SJSA1 (cell line): ENCODE results near the gene SPOCK1. TPM values are rescaled to one million over a fixed set of nuclear protein-coding genes. Genes with fewer than 3 reads are reported as not detected.

ENCODE experiments used
- DNase-seq, 2 experiments: peaks; one replicate each; pipeline ENCODE4 v3.0.0-alpha.2; 2015 to 2020; ENCODE audit warnings: low spot score in 2 of 2, low read depth in 1 of 2
- H3K27ac ChIP-seq: fragments of 250-450 bp; sonication (Bioruptor Pico); 2 replicates; pipeline ENCODE4 v1.5.1; 2020; ENCODE audit warnings: mild to moderate bottlenecking, moderate library complexity
- H3K27me3 ChIP-seq: fragments of 250-450 bp; sonication (Bioruptor Pico); replicated peaks from 2 replicates; pipeline ENCODE4 v1.5.1; 2020; ENCODE audit warnings: mild to moderate bottlenecking, moderate library complexity
- H3K36me3 ChIP-seq: fragments of 250-450 bp; sonication (Bioruptor Pico); 2 replicates; pipeline ENCODE4 v1.5.1; 2020; ENCODE audit warnings: mild to moderate bottlenecking
- H3K4me1 ChIP-seq: fragments of 250-450 bp; sonication (Bioruptor Pico); replicated peaks from 2 replicates; pipeline ENCODE4 v1.6.1; 2021; ENCODE audit warnings: mild to moderate bottlenecking
- H3K4me3 ChIP-seq: fragments of 250-450 bp; sonication (Bioruptor Pico); 2 replicates; pipeline ENCODE4 v1.5.1; 2020; ENCODE audit warnings: mild to moderate bottlenecking
- H3K9me3 ChIP-seq: fragments of 250-450 bp; sonication (Bioruptor Pico); replicated peaks from 2 replicates; pipeline ENCODE4 v1.5.1; 2020; ENCODE audit warnings: mild to moderate bottlenecking
- total RNA-seq: library from RNA; depleted of rRNA; stranded (reverse); fragments of >200 nt; shearing (Covaris generic); gene quantifications from 2 replicates; pipeline ENCODE4 v1.2.3, GENCODE V29; 2014

SPOCK1 gene
- total RNA-seq, 1 experiment from 2014 or later, result 0.95 TPM

- H3K27ac ChIP-seq, result no peak overlapping the region
- no peaks in the 10 kb centered on the region for H3K4me1 ChIP-seq
- peaks cover under 1% of the 10 kb centered on the region; the same call in 1 of the 2 replicates for H3K27me3 ChIP-seq
- H3K36me3 ChIP-seq, result no peaks in the 10 kb centered on the region
- no peaks in the 10 kb centered on the region for H3K9me3 ChIP-seq
- H3K4me3 ChIP-seq, result no peak overlapping the region
- DNase-seq, result no peak
These were observed 128.7 kb downstream of the SPOCK1 start for GRCh38 chr5:137370096-137371071.

DNA sequence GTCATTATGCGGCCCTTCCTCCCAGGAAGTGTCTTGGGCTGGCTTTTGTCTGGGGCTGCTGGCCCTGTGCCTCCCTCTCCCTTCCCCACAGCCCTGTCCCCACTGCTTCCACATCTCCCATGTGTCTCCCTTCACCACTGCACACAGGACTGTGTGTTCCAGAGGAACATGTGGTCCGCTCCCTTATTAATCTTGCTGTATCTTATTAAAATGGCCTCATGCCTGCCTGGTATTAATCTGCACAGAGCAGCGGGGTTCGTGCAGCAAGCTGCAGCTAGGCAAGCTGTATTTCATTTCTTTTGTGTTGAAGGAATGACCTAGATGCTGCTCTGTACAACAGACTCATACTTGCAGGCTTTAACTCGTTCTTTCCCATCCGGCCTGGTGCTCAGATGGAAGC is 130.5 kb downstream of the SPOCK1 start:
- Histone ChIP-seq H3K27ac (no peak overlapping the region), H3K4me1 (no peaks in the 10 kb centered on the region), H3K27me3 (peaks cover 3% of the 10 kb centered on the region; the same call in 1 of the 2 replicates), H3K36me3 (no peaks in the 10 kb centered on the region), H3K9me3 (no peaks in the 10 kb centered on the region), H3K4me3 (no peak overlapping the region)
- no peak for DNase-seq

- Histone ChIP-seq H3K4me3 (no peak overlapping the region), H3K27ac (no peak overlapping the region), H3K9me3 (no peaks in the 10 kb centered on the region), H3K4me1 (no peaks in the 10 kb centered on the region), H3K27me3 (peaks cover 3% of the 10 kb centered on the region; the same call in 1 of the 2 replicates), H3K36me3 (no peaks in the 10 kb centered on the region)
- DNase-seq, result no peak
These were observed 131.2 kb downstream of the SPOCK1 start for GRCh38 chr5:137367951-137368350.

DNA sequence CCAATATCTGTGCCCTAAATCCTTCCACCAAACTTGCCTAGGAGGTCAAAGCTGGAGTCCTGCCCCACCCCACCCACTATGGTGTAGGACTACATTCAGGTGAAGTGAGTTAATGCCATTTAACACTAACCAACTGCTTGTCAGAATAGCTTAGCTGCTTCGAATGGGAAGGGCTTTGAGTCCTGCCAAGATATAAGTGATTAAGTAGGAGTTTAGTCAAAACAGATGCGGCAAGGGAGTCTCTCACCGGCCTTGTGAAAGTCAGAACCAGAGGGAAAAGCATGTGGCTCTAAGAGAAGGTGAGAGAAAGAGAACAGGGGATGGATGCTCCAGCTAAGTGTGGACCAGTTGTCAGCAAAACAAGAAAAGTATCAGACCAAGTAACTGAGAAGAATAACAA is 132.6 kb downstream of the SPOCK1 start:
- Histone ChIP-seq H3K4me1 (no peaks in the 10 kb centered on the region), H3K27me3 (peaks cover 3% of the 10 kb centered on the region; the same call in 1 of the 2 replicates)

DNA sequence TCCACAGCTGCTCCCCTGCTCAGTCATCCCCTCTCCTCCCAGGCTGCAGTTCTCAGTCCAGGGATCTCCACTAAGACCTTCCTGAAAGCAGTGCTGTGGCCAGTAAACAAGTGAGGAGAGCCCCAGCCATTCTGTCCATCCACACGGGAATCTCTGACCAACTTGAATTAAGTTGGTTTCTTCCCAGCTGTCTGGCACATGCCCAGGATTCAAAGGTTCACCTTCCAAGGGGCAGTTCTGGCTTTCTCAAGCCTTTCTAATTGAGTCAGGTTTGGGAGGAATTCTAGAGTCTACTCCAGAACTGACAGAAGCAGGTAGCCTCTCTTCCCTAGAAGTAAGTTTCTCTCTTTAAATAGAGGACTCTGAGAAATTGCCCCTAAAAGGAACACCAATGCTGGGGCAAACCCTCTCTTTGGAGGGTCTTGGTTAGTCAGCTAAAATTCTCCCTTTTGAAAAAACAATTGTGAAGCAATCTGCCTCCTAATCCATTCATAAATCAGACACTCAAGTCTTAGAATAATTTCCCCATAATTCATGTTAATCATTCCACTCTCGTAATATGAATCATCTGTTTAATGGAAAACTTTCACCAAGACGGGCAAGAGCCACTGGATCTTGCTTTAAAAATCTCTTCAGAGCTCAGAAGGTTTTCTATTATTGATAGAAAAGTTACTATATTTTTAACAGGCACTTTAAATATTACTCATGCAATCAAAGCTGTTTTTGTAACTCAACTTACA is 133.8 kb downstream of the SPOCK1 start:
- H3K4me1 ChIP-seq, result no peaks in the 10 kb centered on the region
- no peaks in the 10 kb centered on the region for H3K9me3 ChIP-seq
- no peak for DNase-seq
- no peak overlapping the region for H3K27ac ChIP-seq
- peaks cover 8% of the 10 kb centered on the region for H3K27me3 ChIP-seq
- H3K4me3 ChIP-seq, result no peak overlapping the region
- H3K36me3 ChIP-seq, result no peaks in the 10 kb centered on the region

More for the DNA sequence above, 132.6 kb downstream of the SPOCK1 start:
- H3K4me3 ChIP-seq, result no peak overlapping the region
- DNase-seq, result no peak
- H3K36me3 ChIP-seq, result no peaks in the 10 kb centered on the region
- H3K9me3 ChIP-seq, result no peaks in the 10 kb centered on the region
- no peak overlapping the region for H3K27ac ChIP-seq

DNA sequence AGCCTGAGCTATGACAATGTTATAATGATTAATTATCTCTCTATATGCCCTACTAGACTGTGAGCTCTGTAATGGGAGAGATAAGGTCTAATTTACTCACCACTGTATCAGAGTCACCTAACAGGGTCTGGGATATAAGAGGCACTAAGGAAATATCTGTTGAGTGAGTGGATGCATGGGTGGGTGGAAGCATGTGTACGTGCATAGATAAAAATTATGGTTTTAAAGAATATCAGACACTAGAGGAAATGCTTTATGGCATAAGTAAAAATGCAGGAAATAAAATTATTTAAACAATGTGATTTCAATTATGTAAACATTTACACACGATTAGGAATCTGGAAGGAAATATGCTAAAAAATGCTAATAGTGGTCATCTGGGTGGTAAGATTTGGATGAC is 137.8 kb downstream of the SPOCK1 start:
- Histone ChIP-seq H3K27ac (no peak overlapping the region), H3K27me3 (peaks cover 13% of the 10 kb centered on the region; the same call in 1 of the 2 replicates), H3K4me1 (no peaks in the 10 kb centered on the region), H3K36me3 (no peaks in the 10 kb centered on the region), H3K9me3 (peaks cover 3% of the 10 kb centered on the region; the same call in 1 of the 2 replicates), H3K4me3 (no peak overlapping the region)
- no peak for DNase-seq

DNA sequence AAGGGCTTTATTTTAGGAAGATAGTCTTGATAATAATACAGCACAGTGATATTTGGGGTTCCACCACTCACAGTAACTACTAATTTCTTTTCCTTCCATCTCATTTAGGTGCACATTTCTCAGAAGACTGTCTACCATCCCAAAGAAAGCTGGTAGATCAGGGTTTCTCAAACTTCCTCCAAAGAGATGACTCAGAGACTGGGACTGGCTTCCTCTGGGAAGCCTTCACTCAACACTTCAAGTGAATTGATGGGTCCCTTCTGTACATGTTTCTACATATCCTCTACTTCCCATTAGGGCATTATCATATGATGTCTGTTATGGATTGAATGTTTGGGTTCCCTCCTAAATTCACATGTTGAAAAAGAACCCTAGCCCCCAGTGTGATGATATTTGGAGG is 138.5 kb downstream of the SPOCK1 start:
- Histone ChIP-seq H3K4me1 (no peaks in the 10 kb centered on the region), H3K9me3 (peaks cover 3% of the 10 kb centered on the region; the same call in 1 of the 2 replicates), H3K27ac (no peak overlapping the region), H3K4me3 (no peak overlapping the region), H3K36me3 (no peaks in the 10 kb centered on the region), H3K27me3 (peaks cover 13% of the 10 kb centered on the region; the same call in 1 of the 2 replicates)
- no peak for DNase-seq

DNA sequence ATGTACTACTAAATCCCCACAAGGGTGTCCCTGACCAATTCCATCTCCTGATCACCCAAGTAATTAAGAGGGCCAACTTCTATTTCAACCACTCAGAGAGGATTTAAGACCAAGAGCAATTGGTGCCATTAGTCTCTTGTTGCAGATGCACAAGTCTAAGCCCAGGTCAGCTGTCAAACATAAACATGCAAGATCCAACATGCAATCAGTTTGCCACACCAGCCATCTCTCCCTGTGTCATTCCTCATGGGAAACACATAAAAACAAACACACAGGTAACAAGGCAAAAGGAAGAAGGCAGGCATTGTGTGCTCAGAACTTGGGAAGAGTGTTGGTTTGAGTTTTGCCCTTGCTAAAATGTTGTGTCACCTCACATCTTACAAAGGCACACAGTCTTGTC is 139.2 kb downstream of the SPOCK1 start:
- peaks cover 3% of the 10 kb centered on the region; the same call in 1 of the 2 replicates for H3K9me3 ChIP-seq
- H3K4me1 ChIP-seq, result no peaks in the 10 kb centered on the region
- H3K36me3 ChIP-seq, result no peaks in the 10 kb centered on the region
- no peak for DNase-seq
- H3K27ac ChIP-seq, result no peak overlapping the region
- peaks cover 9% of the 10 kb centered on the region; the same call in 1 of the 2 replicates for H3K27me3 ChIP-seq
- H3K4me3 ChIP-seq, result no peak overlapping the region

- Histone ChIP-seq H3K27ac (no peak overlapping the region), H3K27me3 (peaks cover 22% of the 10 kb centered on the region), H3K9me3 (peaks cover 3% of the 10 kb centered on the region; the same call in 1 of the 2 replicates), H3K4me1 (no peaks in the 10 kb centered on the region), H3K4me3 (no peak overlapping the region), H3K36me3 (no peaks in the 10 kb centered on the region)
- no peak for DNase-seq
These were observed 141.7 kb downstream of the SPOCK1 start for GRCh38 chr5:137357436-137357835.

DNA sequence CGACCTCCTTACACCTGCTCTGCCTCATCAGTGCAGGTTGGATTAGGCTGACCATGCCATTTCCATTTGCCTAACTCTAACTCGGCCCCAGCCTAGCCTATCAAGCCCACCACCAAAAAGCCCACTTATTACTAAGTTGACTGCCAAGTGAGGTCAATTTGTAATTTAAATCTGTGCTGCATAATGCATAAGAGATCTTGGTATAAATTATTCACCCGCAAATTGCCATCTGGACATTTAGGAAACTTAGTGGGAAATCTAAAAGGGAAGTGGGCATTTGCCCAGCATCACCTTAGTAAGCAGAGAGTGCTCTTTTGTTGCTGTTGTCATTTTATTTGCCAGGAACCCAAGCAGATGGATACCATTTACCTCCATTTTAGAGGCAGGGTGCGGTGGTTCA is 143.0 kb downstream of the SPOCK1 start:
- Histone ChIP-seq H3K36me3 (no peaks in the 10 kb centered on the region), H3K27ac (no peak overlapping the region), H3K27me3 (peaks cover 29% of the 10 kb centered on the region), H3K4me1 (no peaks in the 10 kb centered on the region), H3K9me3 (peaks cover 3% of the 10 kb centered on the region; the same call in 1 of the 2 replicates), H3K4me3 (no peak overlapping the region)
- no peak for DNase-seq

DNA sequence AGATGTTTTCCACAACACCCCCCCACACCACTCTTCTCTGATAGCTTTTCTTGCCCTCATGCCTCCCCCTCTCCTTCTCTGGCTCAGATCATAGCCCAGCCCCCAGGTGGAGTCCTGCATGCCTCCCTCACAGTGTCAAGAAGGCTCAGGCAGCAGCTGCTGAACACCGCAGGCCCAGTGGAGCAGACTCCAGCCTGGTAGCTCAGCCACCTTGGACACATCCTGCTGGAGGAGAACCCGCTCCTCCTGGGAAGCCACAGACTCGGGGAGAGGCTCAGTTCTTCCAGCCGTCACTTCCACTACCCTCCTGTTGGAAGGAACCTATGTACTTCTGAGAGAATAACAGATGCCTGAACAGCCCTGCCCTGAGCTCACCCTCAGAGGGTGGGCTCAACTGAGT is 143.4 kb downstream of the SPOCK1 start:
- DNase-seq, result no peak
- peaks cover 3% of the 10 kb centered on the region; the same call in 1 of the 2 replicates for H3K9me3 ChIP-seq
- H3K36me3 ChIP-seq, result no peaks in the 10 kb centered on the region
- peaks cover 26% of the 10 kb centered on the region; the same call in 1 of the 2 replicates for H3K27me3 ChIP-seq
- H3K27ac ChIP-seq, result no peak overlapping the region
- H3K4me3 ChIP-seq, result no peak overlapping the region
- no peaks in the 10 kb centered on the region for H3K4me1 ChIP-seq

GRCh38 chr5:137352095-137352494 is 147.0 kb downstream of the SPOCK1 start:
- DNase-seq, result no peak
- Histone ChIP-seq H3K36me3 (no peaks in the 10 kb centered on the region), H3K4me1 (no peaks in the 10 kb centered on the region), H3K27ac (no peak overlapping the region), H3K9me3 (0 out of 2 replicates have a peak, but pooled peaks cover 2% of the 10 kb centered on the region), H3K4me3 (no peak overlapping the region), H3K27me3 (peaks cover 25% of the 10 kb centered on the region)

GRCh38 chr5:137350791-137351190 is 148.3 kb downstream of the SPOCK1 start:
- H3K4me3 ChIP-seq, result no peak overlapping the region
- H3K36me3 ChIP-seq, result no peaks in the 10 kb centered on the region
- no peak overlapping the region for H3K27ac ChIP-seq
- H3K27me3 ChIP-seq, result peaks cover 22% of the 10 kb centered on the region
- no peaks in the 10 kb centered on the region for H3K4me1 ChIP-seq
- no peaks in the 10 kb centered on the region for H3K9me3 ChIP-seq
- DNase-seq, result no peak
